HG02884 (cell line): ENCODE measurements around the gene PRUNE1.

ENCODE experiments used
- ATAC-seq: cut with Tn5 transposase; IDR thresholded peaks from one replicate; pipeline ENCODE4 v1.9.1; 2021; ENCODE audit warnings: mild to moderate bottlenecking, moderate library complexity; ENCODE audit not compliant: unreplicated experiment

Gene PRUNE1

DNA sequence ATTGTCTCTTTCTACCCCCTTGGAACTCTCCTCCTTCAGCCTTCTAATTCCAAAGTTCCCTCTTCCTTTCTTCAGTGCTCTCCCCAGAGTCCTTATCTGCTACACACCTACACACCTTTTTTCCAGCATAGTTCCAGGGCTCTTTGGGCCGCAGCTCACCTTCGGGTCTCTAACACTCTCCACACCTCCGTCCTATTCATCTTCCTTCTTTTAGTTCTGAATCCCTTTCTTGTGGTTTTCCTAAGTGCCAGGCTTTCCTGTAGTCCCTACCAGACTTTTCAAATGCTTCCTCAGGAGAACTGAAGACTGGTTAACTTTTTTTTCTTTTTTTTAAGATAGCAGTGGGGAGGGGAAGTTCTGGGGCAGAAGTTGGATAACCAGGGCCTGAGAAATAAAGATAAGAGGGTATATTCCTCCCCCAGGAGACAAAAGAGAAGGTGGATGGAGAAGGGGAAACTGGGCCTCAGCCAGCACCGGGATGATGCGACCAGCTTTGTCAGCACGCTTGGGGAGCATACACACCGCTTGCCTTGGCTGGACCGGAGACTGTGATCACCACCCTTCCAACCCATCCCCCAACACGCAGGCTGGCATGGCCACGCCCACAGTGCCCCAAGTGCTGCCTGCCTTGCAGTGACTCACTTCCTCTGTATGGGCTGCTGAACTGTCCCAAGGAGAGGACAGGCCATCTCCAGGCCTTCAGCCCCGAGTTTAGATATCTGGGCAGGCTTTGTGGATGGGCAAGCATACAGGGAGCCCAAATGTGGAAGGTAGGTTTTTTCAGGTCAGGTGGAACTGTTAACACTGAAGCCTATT, 31.2 kb upstream of the PRUNE1 start:
- no peak for ATAC-seq

- ATAC-seq, result no peak
These were observed 28.9 kb upstream of the PRUNE1 start for GRCh38 chr1:150979092-150980056.

GRCh38 chr1:150981177-150981804, 27.0 kb upstream of the PRUNE1 start:
- no peak for ATAC-seq

GRCh38 chr1:150981805-150982712, 26.2 kb upstream of the PRUNE1 start, which contains the start of gene ANXA9:
Gene ANXA9 (plus strand): TSS chr1:150982292. CDS start chr1:150983106, 814 bp downstream.
- no peak for ATAC-seq

DNA sequence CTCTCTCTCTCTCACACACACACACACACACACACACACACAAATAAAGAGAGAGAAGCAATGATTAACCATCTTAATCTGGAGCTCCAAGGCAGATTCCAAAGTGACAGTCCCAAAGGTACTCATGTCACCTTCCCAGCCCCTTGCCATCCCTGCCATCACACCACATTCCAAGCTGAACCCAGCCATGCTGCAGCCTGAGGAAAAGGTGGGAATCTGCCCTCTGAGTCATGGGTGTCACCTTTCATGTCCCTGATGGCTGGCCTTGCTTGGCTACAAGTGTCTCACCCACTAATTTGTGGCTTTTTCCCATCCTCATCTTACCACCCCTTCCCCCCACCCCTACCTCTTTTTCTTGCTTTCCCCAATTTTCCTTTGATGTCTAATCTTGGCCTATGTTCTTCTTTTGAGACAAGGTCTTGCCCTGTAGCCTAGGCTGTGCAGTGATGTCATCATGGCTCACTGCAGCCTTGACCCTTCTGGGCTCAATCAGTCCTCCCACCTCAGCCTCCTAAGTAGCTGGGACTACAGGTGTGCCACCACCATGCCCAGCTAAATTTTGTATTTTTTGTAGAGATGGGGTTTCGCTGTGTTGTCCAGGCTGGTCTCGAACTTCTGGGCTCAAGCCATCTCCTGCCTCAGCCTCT, 22.9 kb upstream of the PRUNE1 start:
- ATAC-seq, result no peak

DNA sequence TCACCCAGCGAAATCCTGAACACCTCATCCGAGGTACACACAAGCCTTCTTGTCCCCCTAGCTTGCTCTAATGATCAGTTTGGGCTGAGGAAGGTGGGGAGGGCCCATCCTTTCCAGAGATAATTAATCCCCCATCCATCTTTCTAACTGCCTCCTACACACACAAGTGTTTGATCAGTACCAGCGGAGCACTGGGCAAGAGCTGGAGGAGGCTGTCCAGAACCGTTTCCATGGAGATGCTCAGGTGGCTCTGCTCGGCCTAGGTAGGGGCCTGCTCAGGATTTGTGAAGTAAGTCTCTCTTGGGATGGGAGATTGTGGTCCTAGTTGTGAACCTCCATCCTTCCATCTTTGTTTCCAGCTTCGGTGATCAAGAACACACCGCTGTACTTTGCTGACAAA, 20.3 kb upstream of the PRUNE1 start:
- ATAC-seq, result no peak

DNA sequence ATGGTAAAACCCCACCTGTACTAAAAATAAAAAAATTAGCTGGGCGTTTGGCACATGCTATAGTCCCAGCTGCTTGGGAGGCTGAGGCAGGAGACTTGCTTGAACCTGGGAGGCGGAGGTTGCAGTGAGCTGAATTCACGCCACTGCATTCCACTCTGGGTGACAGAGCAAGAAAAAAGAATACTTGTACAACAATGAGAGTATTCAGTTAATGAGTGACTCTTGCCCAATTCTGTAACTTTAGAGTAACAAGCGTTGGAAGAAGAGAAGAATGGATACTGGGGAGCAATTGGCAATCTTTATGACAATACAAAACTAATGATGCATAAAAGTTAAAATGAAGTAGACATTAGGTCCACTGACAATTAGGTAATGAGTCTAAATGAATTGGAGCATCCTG, 15.6 kb upstream of the PRUNE1 start:
- no peak for ATAC-seq

GRCh38 chr1:150994248-150994647, 14.0 kb upstream of the PRUNE1 start:
- no peak for ATAC-seq

GRCh38 chr1:150995460-150995859, 12.8 kb upstream of the PRUNE1 start:
- no peak for ATAC-seq

GRCh38 chr1:150995896-150996295, 12.4 kb upstream of the PRUNE1 start:
- no peak for ATAC-seq

DNA sequence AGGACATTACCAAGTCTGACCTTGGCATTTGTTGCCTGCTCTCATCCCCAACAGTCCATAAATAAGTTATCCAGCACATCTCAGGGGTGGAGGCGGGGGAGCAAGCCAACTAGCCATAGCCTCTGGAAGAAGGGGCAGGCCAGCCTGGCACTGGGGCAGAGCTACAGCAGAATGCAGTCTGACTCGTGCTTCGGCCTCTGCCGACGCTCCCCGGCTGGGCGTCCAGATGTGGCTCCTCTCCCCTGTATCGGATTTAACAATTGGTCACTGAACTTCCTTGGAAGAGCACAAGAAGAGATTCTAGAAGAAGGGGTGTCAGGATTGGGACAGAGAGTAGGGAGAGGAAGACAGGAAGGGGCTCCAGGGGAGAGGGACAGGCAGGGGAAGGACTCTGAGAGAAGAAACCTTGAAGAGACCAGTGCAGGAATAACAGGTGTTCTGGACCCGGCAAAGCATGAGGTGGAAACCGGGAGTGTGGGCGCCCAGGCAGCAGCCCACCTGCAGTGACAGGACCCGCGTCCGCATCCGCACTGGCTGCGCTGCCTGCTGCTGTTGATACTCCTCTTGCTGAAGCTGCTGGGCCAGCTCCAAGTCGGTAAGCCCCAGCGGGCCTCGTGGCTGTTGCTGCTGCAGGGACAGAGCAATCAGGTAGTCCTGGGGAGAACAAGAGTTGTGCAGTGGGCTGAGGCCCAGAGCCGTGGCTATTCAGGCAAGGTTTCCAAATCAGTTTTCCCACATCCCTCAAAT, 10.9 kb upstream of the PRUNE1 start:
- no peak for ATAC-seq

GRCh38 chr1:150997949-150998348, 10.3 kb upstream of the PRUNE1 start:
- no peak for ATAC-seq

DNA sequence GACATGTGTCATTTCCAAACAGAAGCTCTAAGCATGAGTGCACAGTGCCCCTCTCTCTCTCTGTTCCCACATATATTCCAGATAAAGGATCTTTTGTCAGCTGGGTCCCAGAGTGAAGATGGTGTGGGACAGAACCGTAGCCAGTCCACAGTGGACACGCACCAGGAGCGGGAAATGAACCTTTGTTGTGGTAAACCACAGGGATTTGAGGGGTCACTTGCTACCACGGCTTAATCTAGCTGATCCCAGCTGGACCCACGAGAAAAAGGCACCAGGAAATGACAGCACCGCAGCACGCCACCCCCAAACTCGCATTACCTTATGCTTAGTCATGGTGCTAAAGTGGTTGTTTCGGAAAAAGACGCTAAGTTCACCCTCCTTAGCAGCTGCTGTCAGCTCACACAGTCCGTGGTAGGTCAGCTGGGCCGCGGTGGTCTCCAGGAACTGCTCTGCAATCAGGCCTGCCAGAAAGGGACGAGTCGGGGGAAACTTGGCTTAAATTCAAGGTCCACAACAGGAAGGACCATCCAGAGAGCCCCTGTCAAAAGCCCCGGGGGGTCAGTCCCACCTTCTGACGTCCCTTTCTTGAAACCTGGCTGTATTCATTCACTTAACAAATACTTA, 9.1 kb upstream of the PRUNE1 start:
- no peak for ATAC-seq

GRCh38 chr1:150999926-151000325, 8.3 kb upstream of the PRUNE1 start:
- ATAC-seq, result no peak

DNA sequence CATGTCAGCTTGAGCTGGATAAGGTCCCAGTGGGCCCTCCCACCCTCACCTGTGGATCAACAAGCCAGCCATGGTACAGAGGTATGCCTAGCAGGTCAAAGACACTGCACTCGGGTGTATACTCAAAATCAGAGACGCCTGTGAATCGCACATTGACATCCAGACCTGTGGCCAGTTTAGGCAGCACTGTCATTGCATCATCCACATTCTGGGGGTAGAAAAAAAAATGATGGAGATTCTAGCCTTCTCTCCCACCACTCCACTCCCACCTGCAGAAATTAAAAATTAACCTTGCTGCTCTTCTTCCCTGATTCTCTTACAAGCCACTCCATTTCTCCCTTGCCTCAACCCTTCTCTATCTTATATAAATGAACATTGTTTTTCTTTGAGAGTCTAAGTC, 7.8 kb upstream of the PRUNE1 start:
- ATAC-seq, result no peak

GRCh38 chr1:151001602-151002001, 6.6 kb upstream of the PRUNE1 start:
- ATAC-seq, result no peak

DNA sequence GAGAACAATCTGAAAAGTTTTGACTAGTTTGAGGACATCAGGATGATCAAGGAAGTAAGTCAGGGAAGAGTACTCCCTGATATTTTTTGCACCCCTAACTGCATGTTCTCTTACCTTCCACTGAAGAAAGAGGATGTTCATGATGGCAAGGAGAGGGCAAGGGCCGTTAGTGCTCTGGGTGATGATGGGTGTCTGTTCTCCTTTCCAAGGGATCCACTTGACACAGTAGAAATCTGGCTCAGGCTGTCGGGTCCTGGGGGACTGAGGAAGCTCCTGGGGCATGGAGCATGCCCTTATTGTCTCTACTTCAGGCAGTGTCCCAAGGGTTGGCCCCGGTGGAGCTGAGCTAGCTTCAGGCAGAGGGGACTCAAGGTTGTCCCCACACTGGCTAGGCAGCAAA, 6.2 kb upstream of the PRUNE1 start:
- no peak for ATAC-seq

- no peak for ATAC-seq
These were observed 5.6 kb upstream of the PRUNE1 start for GRCh38 chr1:151002611-151003010.

DNA sequence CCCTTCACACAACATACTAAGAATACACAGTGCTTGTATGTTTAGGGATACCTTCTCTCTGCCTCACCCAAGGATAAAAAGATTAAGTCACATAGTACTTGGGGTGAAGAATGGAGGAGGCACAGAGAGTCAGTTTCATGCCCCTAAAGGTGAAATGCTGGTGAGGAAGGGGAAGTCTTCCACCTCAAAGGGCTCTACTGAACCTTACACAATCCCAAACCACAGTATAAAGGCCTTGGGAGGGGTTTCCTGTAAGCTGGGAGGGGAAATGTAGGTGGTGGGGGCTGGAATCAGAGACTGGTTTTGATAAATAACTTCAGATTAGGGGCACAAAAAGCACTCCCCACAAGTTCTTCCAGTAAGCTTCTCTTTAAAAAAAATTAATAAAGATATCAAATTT, 5.1 kb upstream of the PRUNE1 start:
- no peak for ATAC-seq
